GM12801 (cell line): Measurements from ENCODE around the gene DSCAML1.

Experiments used
- CTCF ChIP-seq: IDR thresholded peaks from one replicate; pipeline ENCODE4 v1.5.1; 2011; ENCODE audit warnings: control low read depth; ENCODE audit not compliant: insufficient read length; ENCODE audit errors: extremely low read depth

Gene DSCAML1

DNA sequence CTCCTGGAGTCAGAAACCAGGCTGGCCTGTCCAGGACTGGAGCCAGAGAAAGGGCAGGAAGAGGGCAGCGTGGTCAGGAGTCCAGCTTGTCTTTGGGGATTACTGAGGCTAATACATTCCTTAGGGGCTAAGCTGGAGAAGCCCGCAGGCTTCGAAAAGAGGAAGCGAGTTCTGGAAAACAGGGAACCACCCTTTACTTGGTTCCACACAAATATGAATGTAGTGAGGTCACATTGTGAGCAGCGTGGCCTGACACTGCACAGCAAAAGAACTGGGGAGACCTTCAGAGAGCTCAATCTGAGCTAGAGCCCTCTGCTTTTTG, 337.1 kb downstream of the DSCAML1 start:
- TF ChIP-seq CTCF, result no peak

GRCh38 chr11:117459123-117459978, 337.7 kb downstream of the DSCAML1 start:
- no peak for TF ChIP-seq CTCF

- TF ChIP-seq CTCF, result no peak
Measured at GRCh38 chr11:117458275-117459122, 338.5 kb downstream of the DSCAML1 start.

GRCh38 chr11:117457835-117458234, 339.2 kb downstream of the DSCAML1 start:
- TF ChIP-seq CTCF, result no peak

- no peak for TF ChIP-seq CTCF
Measured at GRCh38 chr11:117457031-117457785, 339.8 kb downstream of the DSCAML1 start.

DNA sequence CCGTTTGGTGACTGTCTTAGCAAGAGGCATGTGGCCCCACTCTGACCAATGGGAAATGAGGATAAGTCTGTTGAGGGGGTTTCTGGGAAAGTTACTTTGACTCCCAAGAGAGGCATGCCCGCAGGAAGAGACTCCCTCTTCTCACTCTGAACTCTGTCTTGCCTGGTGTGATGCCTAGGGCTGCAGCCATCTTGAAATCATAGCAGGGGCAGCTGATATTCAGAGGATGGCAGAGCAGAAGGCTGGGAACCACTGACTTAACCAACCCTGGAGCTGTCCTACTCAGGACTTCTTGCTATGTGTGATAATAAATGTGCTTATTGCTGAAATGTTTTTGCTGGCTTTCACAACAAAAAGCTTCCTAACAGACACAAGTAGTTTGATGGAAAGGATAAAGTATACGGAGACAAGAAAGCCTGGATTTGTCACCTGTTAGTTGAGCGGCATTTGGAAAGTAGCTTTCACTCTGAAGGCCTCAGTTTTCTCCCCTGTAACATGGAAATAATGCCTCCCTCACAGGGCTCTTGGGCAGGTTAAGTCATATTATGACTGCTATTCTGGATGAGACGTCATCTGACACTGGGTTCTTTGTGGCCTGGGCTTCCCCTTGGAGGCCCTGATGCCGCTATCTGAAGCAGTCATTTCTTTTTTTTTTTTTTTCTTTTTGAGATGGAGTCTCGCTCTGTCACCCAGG, 340.8 kb downstream of the DSCAML1 start:
- no peak for TF ChIP-seq CTCF

GRCh38 chr11:117454564-117454917, 342.5 kb downstream of the DSCAML1 start:
- no peak for TF ChIP-seq CTCF
